ENCODE results near the gene CRYBG3. TPM values are rescaled to one million over a fixed set of nuclear protein-coding genes. Genes with fewer than 3 reads are reported as not detected.
A peak's percentile ranks its signal among the peaks of the same experiment; 100 is the strongest.

CRYBG3 gene
- total and polyA plus RNA-seq, 5 donors, result 9.5 to 23.4 (median 22.7) TPM

GRCh38 chr3:97972976-97973375 lies 151.2 kb downstream of the CRYBG3 start:
- WGBS, result 89% methylated on average over 9 of the region's 9 CpGs
- no peaks in the 10 kb centered on the region for H3K9me3 ChIP-seq (ENCODE audit: control insufficient read depth, low read length)
- intact Hi-C loops (cut with DNase I), result no loop called here

GRCh38 chr3:97974996-97975395 lies 153.2 kb downstream of the CRYBG3 start:
- Histone ChIP-seq H3K27ac (ENCODE audit: low read length) (no peak overlapping the region), H3K4me1 (ENCODE audit: control insufficient read depth, insufficient read depth, low read length) (no peaks in the 10 kb centered on the region), H3K4me3 (ENCODE audit: low read length) (no peak overlapping the region), H3K27me3 (ENCODE audit: control insufficient read depth, insufficient read depth) (no peaks in the 10 kb centered on the region), H3K9me3 (ENCODE audit: control insufficient read depth, low read length) (no peaks in the 10 kb centered on the region)
- intact Hi-C loops (cut with DNase I), result no loop called here
- ATAC-seq (no peak), DNase-seq (no peak)
- WGBS, result 72% methylated on average over 3 of the region's 3 CpGs

More at GRCh38 chr3:97972976-97973375, 151.2 kb downstream of the CRYBG3 start:
- DNase-seq (no peak), ATAC-seq (no peak)
- H3K27ac ChIP-seq (ENCODE audit: low read length), result no peak overlapping the region
- H3K27me3 ChIP-seq (ENCODE audit: control insufficient read depth, insufficient read depth), result no peaks in the 10 kb centered on the region
- peak overlapping the region; percentile 60 for H3K4me3 ChIP-seq (ENCODE audit: low read length)
- no peaks in the 10 kb centered on the region for H3K4me1 ChIP-seq (ENCODE audit: control insufficient read depth, insufficient read depth, low read length)

- no peak overlapping the region for H3K27ac ChIP-seq (ENCODE audit: low read length)
- no peak overlapping the region for H3K4me3 ChIP-seq (ENCODE audit: low read length)
- no peaks in the 10 kb centered on the region for H3K9me3 ChIP-seq (ENCODE audit: control insufficient read depth, low read length)
- intact Hi-C loops (cut with DNase I), result no loop called here
- no peaks in the 10 kb centered on the region for H3K27me3 ChIP-seq (ENCODE audit: control insufficient read depth, insufficient read depth)
- H3K4me1 ChIP-seq (ENCODE audit: control insufficient read depth, insufficient read depth, low read length), result no peaks in the 10 kb centered on the region
- ATAC-seq (no peak), DNase-seq (no peak)
- WGBS, result 68% methylated on average over 1 of the region's 1 CpG
Measured at GRCh38 chr3:97975466-97975865, 153.7 kb downstream of the CRYBG3 start.

GRCh38 chr3:97979610-97980009 lies 157.8 kb downstream of the CRYBG3 start:
- ATAC-seq (peak; percentile 47 to 75), DNase-seq (peak in 2 of 3 donors; percentile 47 to 48)
- no peak overlapping the region for H3K4me3 ChIP-seq (ENCODE audit: low read length)
- H3K4me1 ChIP-seq (ENCODE audit: control insufficient read depth, insufficient read depth, low read length), result no peaks in the 10 kb centered on the region
- no peaks in the 10 kb centered on the region for H3K27me3 ChIP-seq (ENCODE audit: control insufficient read depth, insufficient read depth)
- H3K27ac ChIP-seq (ENCODE audit: low read length), result no peak overlapping the region
- WGBS, result 65% methylated on average over 3 of the region's 3 CpGs
- no peaks in the 10 kb centered on the region for H3K9me3 ChIP-seq (ENCODE audit: control insufficient read depth, low read length)
- intact Hi-C loops (cut with DNase I), result no loop called here

GRCh38 chr3:97981886-97982285 lies 160.1 kb downstream of the CRYBG3 start:
- Histone ChIP-seq H3K9me3 (ENCODE audit: control insufficient read depth, low read length) (no peaks in the 10 kb centered on the region), H3K4me3 (ENCODE audit: low read length) (no peak overlapping the region), H3K4me1 (ENCODE audit: control insufficient read depth, insufficient read depth, low read length) (no peaks in the 10 kb centered on the region), H3K27me3 (ENCODE audit: control insufficient read depth, insufficient read depth) (no peaks in the 10 kb centered on the region), H3K27ac (ENCODE audit: low read length) (no peak overlapping the region)
- ATAC-seq (peak; percentile 36 to 41), DNase-seq (no peak)
- WGBS, result 33% methylated on average over 3 of the region's 3 CpGs
- intact Hi-C loops (cut with DNase I), result no loop called here

GRCh38 chr3:97983933-97984491 lies 162.2 kb downstream of the CRYBG3 start:
- no peak overlapping the region for H3K4me3 ChIP-seq (ENCODE audit: low read length)
- intact Hi-C loops (cut with DNase I), result no loop called here
- no peak overlapping the region for H3K27ac ChIP-seq (ENCODE audit: low read length)
- H3K27me3 ChIP-seq (ENCODE audit: control insufficient read depth, insufficient read depth), result no peaks in the 10 kb centered on the region
- no peaks in the 10 kb centered on the region for H3K9me3 ChIP-seq (ENCODE audit: control insufficient read depth, low read length)
- DNase-seq, result no peak
- WGBS, result 50% methylated on average over 2 of the region's 2 CpGs
- H3K4me1 ChIP-seq (ENCODE audit: control insufficient read depth, insufficient read depth, low read length), result no peaks in the 10 kb centered on the region
- ATAC-seq, result no peak

GRCh38 chr3:97987306-97987705 lies 165.5 kb downstream of the CRYBG3 start:
- H3K9me3 ChIP-seq (ENCODE audit: control insufficient read depth, low read length), result no peaks in the 10 kb centered on the region
- DNase-seq, result no peak
- H3K27ac ChIP-seq (ENCODE audit: low read length), result no peak overlapping the region
- H3K4me3 ChIP-seq (ENCODE audit: low read length), result no peak overlapping the region
- no peak for ATAC-seq
- intact Hi-C loops (cut with DNase I), result no loop called here
- H3K27me3 ChIP-seq (ENCODE audit: control insufficient read depth, insufficient read depth), result no peaks in the 10 kb centered on the region
- no peaks in the 10 kb centered on the region for H3K4me1 ChIP-seq (ENCODE audit: control insufficient read depth, insufficient read depth, low read length)
- 87% methylated on average over 2 of the region's 2 CpGs for WGBS

GRCh38 chr3:97988784-97989568 lies 167.2 kb downstream of the CRYBG3 start:
- Histone ChIP-seq H3K27ac (ENCODE audit: low read length) (no peak overlapping the region), H3K27me3 (ENCODE audit: control insufficient read depth, insufficient read depth) (no peaks in the 10 kb centered on the region), H3K4me3 (ENCODE audit: low read length) (no peak overlapping the region), H3K9me3 (ENCODE audit: control insufficient read depth, low read length) (no peaks in the 10 kb centered on the region), H3K4me1 (ENCODE audit: control insufficient read depth, insufficient read depth, low read length) (no peaks in the 10 kb centered on the region)
- 98% methylated on average over 3 of the region's 3 CpGs for WGBS
- ATAC-seq (no peak), DNase-seq (no peak)
- intact Hi-C loops (cut with DNase I), result no loop called here

GRCh38 chr3:97990624-97991292 lies 168.9 kb downstream of the CRYBG3 start:
- no peaks in the 10 kb centered on the region for H3K4me1 ChIP-seq (ENCODE audit: control insufficient read depth, insufficient read depth, low read length)
- ATAC-seq (no peak), DNase-seq (no peak)
- H3K27ac ChIP-seq (ENCODE audit: low read length), result no peak overlapping the region
- no peaks in the 10 kb centered on the region for H3K27me3 ChIP-seq (ENCODE audit: control insufficient read depth, insufficient read depth)
- 39% methylated on average over 2 of the region's 2 CpGs for WGBS
- no peak overlapping the region for H3K4me3 ChIP-seq (ENCODE audit: low read length)
- intact Hi-C loops (cut with DNase I), result no loop called here
- H3K9me3 ChIP-seq (ENCODE audit: control insufficient read depth, low read length), result no peaks in the 10 kb centered on the region

GRCh38 chr3:97991293-97991682 lies 169.5 kb downstream of the CRYBG3 start:
- WGBS, result 60% methylated on average over 5 of the region's 5 CpGs
- ATAC-seq (no peak), DNase-seq (no peak)
- Histone ChIP-seq H3K27me3 (ENCODE audit: control insufficient read depth, insufficient read depth) (no peaks in the 10 kb centered on the region), H3K27ac (ENCODE audit: low read length) (no peak overlapping the region), H3K4me3 (ENCODE audit: low read length) (no peak overlapping the region), H3K9me3 (ENCODE audit: control insufficient read depth, low read length) (no peaks in the 10 kb centered on the region), H3K4me1 (ENCODE audit: control insufficient read depth, insufficient read depth, low read length) (no peaks in the 10 kb centered on the region)
- intact Hi-C loops (cut with DNase I), result no loop called here

GRCh38 chr3:97992547-97993173 lies 170.8 kb downstream of the CRYBG3 start:
- 87% methylated on average over 2 of the region's 2 CpGs for WGBS

More at GRCh38 chr3:97992547-97993173, 170.8 kb downstream of the CRYBG3 start:
- ATAC-seq (no peak), DNase-seq (no peak)
- intact Hi-C loops (cut with DNase I), result no loop called here
- H3K27me3 ChIP-seq (ENCODE audit: control insufficient read depth, insufficient read depth), result no peaks in the 10 kb centered on the region
- H3K4me3 ChIP-seq (ENCODE audit: low read length), result no peak overlapping the region
- H3K9me3 ChIP-seq (ENCODE audit: control insufficient read depth, low read length), result no peaks in the 10 kb centered on the region
- H3K4me1 ChIP-seq (ENCODE audit: control insufficient read depth, insufficient read depth, low read length), result no peaks in the 10 kb centered on the region
- H3K27ac ChIP-seq (ENCODE audit: low read length), result no peak overlapping the region
